SK-N-SH (cell line): ENCODE data around the gene MED22. TPM values are rescaled to one million over a fixed set of nuclear protein-coding genes. Genes with fewer than 3 reads are reported as not detected.

Source experiments
- CTCF ChIA-PET: fragments of 300-600, 350-600 bp; formaldehyde crosslinking; extraction: SDS; loops from one replicate; lab custom pipeline; 2021; lab: Yijun Ruan, JAX
- POLR2A ChIA-PET: fragments of 350-600 bp; sonication (Branson Sonifier 250); formaldehyde crosslinking; extraction: SDS; loops from one replicate; lab custom pipeline; 2020; ENCODE audit warnings: antibody characterized with exemption, inconsistent platforms; lab: Yijun Ruan, JAX
- DNase-seq: peaks from one replicate; pipeline ENCODE4 v3.0.0; 2012
- H2AFZ ChIP-seq: fragments of 200-600 bp; sonication (generic); 2 replicates; pipeline ENCODE4 v1.8.1; 2016; ENCODE audit warnings: antibody characterized with exemption, mild to moderate bottlenecking, low read depth
- H3F3A ChIP-seq: fragments of 200-600 bp; sonication (generic); replicated peaks from 2 replicates; pipeline ENCODE3; 2016; ENCODE audit warnings: antibody characterized with exemption, mild to moderate bottlenecking; ENCODE audit not compliant: insufficient read depth
- H3K27ac ChIP-seq, 2 experiments: fragments of 200-500 bp in 1 of 2; fragments of 200-600 bp in 1 of 2; sonication (Bioruptor generic) in 1 of 2; sonication (generic), shearing (Covaris generic) in 1 of 2; 2 replicates each; pipeline versions ENCODE4 v1.5.1 to v1.6.1; 2014 to 2016; ENCODE audit warnings: low read depth in 2 of 2, inconsistent platforms in 1 of 2, low read length in 1 of 2, mild to moderate bottlenecking in 1 of 2, mixed read lengths in 1 of 2
- H3K27me3 ChIP-seq: fragments of 200-600 bp; sonication (generic), shearing (Covaris generic); 2 replicates; pipeline ENCODE4 v1.6.1; 2016; ENCODE audit warnings: mixed run types; ENCODE audit not compliant: insufficient read depth
- H3K36me3 ChIP-seq, 2 experiments: fragments of 200-500 bp in 1 of 2; fragments of 200-600 bp in 1 of 2; sonication (Bioruptor generic) in 1 of 2; sonication (generic) in 1 of 2; replicated peaks in 1 of 2; 2 replicates each; pipeline versions ENCODE3 to v1.5.1; 2014 to 2016; ENCODE audit warnings: low read length in 1 of 2, mild to moderate bottlenecking in 1 of 2; ENCODE audit not compliant: insufficient read depth in 2 of 2, control insufficient read depth in 1 of 2
- H3K4me1 ChIP-seq, 2 experiments: fragments of 200-500 bp in 1 of 2; fragments of 200-600 bp in 1 of 2; sonication (Bioruptor generic) in 1 of 2; sonication (generic), shearing (Covaris generic) in 1 of 2; 2 replicates each; pipeline versions ENCODE4 v1.5.1 to v1.6.1; 2014 to 2016; ENCODE audit warnings: low read depth in 1 of 2, low read length in 1 of 2, mixed run types in 1 of 2; ENCODE audit not compliant: insufficient read depth in 2 of 2, control insufficient read depth in 1 of 2
- H3K4me2 ChIP-seq: fragments of 200-600 bp; sonication (generic), shearing (Covaris generic); 2 replicates; pipeline ENCODE4 v1.6.1; 2017; ENCODE audit warnings: mixed run types
- H3K4me3 ChIP-seq, 2 experiments: fragments of 200-500 bp in 1 of 2; fragments of 200-600 bp in 1 of 2; sonication (Bioruptor generic) in 1 of 2; sonication (generic), shearing (Covaris generic) in 1 of 2; 2 replicates each; pipeline versions ENCODE4 v1.5.1 to v1.8.1; 2014 to 2016; ENCODE audit warnings: low read depth in 2 of 2, inconsistent platforms in 1 of 2, low read length in 1 of 2, mild to moderate bottlenecking in 1 of 2, mixed read lengths in 1 of 2, moderate library complexity in 1 of 2
- H3K79me2 ChIP-seq: fragments of 200-600 bp; sonication (generic); 2 replicates; pipeline ENCODE4 v1.8.1; 2017; ENCODE audit warnings: mild to moderate bottlenecking; ENCODE audit not compliant: insufficient read depth
- H3K9ac ChIP-seq: fragments of 200-600 bp; sonication (generic); 2 replicates; pipeline ENCODE4 v1.6.1; 2017; ENCODE audit warnings: mixed run types
- H3K9me2 ChIP-seq: fragments of 200-600 bp; sonication (generic); 2 replicates; pipeline ENCODE4 v1.6.1; 2017; ENCODE audit warnings: mixed run types
- H3K9me3 ChIP-seq: fragments of 200-600 bp; sonication (generic); 2 replicates; pipeline ENCODE4 v1.6.1; 2017; ENCODE audit warnings: mixed run types, mild to moderate bottlenecking, moderate library complexity
- H4K20me1 ChIP-seq: fragments of 200-600 bp; sonication (generic); 2 replicates; pipeline ENCODE4 v1.6.1; 2017; ENCODE audit warnings: mild to moderate bottlenecking, mixed run types; ENCODE audit not compliant: insufficient read depth
- CHD2 ChIP-seq: fragments of 150-350 bp; IDR thresholded peaks from 2 replicates; pipeline ENCODE4 v1.6.1; 2018; ENCODE audit warnings: low read length; ENCODE audit not compliant: partially characterized antibody
- CTCF ChIP-seq: fragments of 200-600 bp; sonication (generic); IDR thresholded peaks from 2 replicates; pipeline ENCODE4 v1.6.1; 2017; ENCODE audit warnings: antibody characterized with exemption, mild to moderate bottlenecking, moderate library complexity
- ELF1 ChIP-seq: IDR thresholded peaks from 2 replicates; pipeline ENCODE4 v1.4.0; 2012
- EP300 ChIP-seq, 2 experiments: IDR thresholded peaks; 2 replicates each; pipeline versions ENCODE4 v1.4.0 to v1.6.1; 2012; ENCODE audit warnings: borderline replicate concordance in 1 of 2, low read depth in 1 of 2, low read length in 1 of 2
- FOXM1 ChIP-seq: IDR thresholded peaks from 2 replicates; pipeline ENCODE4 v1.4.0; 2012; ENCODE audit warnings: low read depth, mild to moderate bottlenecking
- GABPA ChIP-seq: IDR thresholded peaks from 2 replicates; pipeline ENCODE4 v1.4.0; 2012; ENCODE audit warnings: low read depth, mild to moderate bottlenecking
- MAX ChIP-seq: IDR thresholded peaks from 2 replicates; pipeline ENCODE4 v1.4.0; 2012; ENCODE audit warnings: low read depth
- PBX3 ChIP-seq: IDR thresholded peaks from 2 replicates; pipeline ENCODE4; 2012
- POLR2AphosphoS5 ChIP-seq: IDR thresholded peaks from 2 replicates; pipeline ENCODE4 v1.6.1; 2012; ENCODE audit warnings: low read depth, low read length
- REST ChIP-seq: IDR thresholded peaks from 2 replicates; pipeline ENCODE4 v1.6.1; 2012; ENCODE audit warnings: mild to moderate bottlenecking, low read depth, low read length, moderate library complexity
- RFX5 ChIP-seq: IDR thresholded peaks from 2 replicates; pipeline ENCODE4 v1.6.1; 2012; ENCODE audit warnings: mild to moderate bottlenecking, improper control_type of control experiment, low read length
- RXRA ChIP-seq: IDR thresholded peaks from 2 replicates; pipeline ENCODE4 v1.4.0; 2012; ENCODE audit warnings: low read depth, mild to moderate bottlenecking, borderline replicate concordance
- YY1 ChIP-seq: IDR thresholded peaks from 2 replicates; pipeline ENCODE4 v1.4.0; 2012; ENCODE audit warnings: low read depth, mild to moderate bottlenecking
- ZBTB33 ChIP-seq: IDR thresholded peaks from 2 replicates; pipeline ENCODE4 v1.4.0; 2012; ENCODE audit warnings: low read depth, borderline replicate concordance
- WGBS: methylation state at CpG from one replicate; pipeline ENCODE4 v1.1.6; 2017; ENCODE audit warnings: low lambda C conversion rate; 5-methylcytosine and 5-hydroxymethylcytosine counted together
- polyA plus RNA-seq, 3 experiments: library from polyadenylated mRNA; depleted of rRNA; stranded (reverse); fragments of >200 nt; gene quantifications; 2 replicates each; pipeline ENCODE4 v1.2.3, GENCODE V29; 2012

The MED22 gene
- polyA plus RNA-seq, 1 of the 3 experiments (the other 2 are of a cell fraction): 27.9 TPM

- Histone ChIP-seq H3K27ac (no peak overlapping the region), H3K9ac (no peak overlapping the region), H4K20me1 (no peaks in the 10 kb centered on the region), H3K4me2 (no peak overlapping the region), H3K4me1 (no peaks in the 10 kb centered on the region), H3K9me3 (no peaks in the 10 kb centered on the region), H3F3A (peaks cover 3% of the 10 kb centered on the region), H3K9me2 (no peaks in the 10 kb centered on the region), H3K4me3 (no peak overlapping the region), H2AFZ (no peak overlapping the region), H3K27me3 (no peaks in the 10 kb centered on the region), H3K79me2 (no peaks in the 10 kb centered on the region), H3K36me3 (no peaks in the 10 kb centered on the region)
- TF ChIP-seq REST: no peak
- WGBS: 65% methylated on average over 4 of the region's 4 CpGs
- CTCF ChIA-PET: no interaction called here
- POLR2A ChIA-PET: no interaction called here
- no peak for DNase-seq
Observed at GRCh38 chr9:133382507-133383141, 34.7 kb upstream of the MED22 start.

- Histone ChIP-seq H3K9me2 (no peaks in the 10 kb centered on the region), H4K20me1 (no peaks in the 10 kb centered on the region), H3K36me3 (no peaks in the 10 kb centered on the region), H3K9ac (no peak overlapping the region), H3K79me2 (peaks cover 4% of the 10 kb centered on the region), H3K27ac (no peak overlapping the region), H3K4me1 (no peaks in the 10 kb centered on the region), H3F3A (peaks cover 9% of the 10 kb centered on the region), H2AFZ (no peak overlapping the region), H3K4me2 (no peak overlapping the region), H3K4me3 (no peak overlapping the region), H3K27me3 (no peaks in the 10 kb centered on the region), H3K9me3 (no peaks in the 10 kb centered on the region)
- DNase-seq: no peak
- CTCF ChIA-PET: no interaction called here
- POLR2A ChIA-PET: no interaction called here
- WGBS: 90% methylated on average over 4 of the region's 4 CpGs
- TF ChIP-seq ZBTB33 (no peak), RXRA (no peak), ELF1 (no peak), EP300 (IDR thresholded peaks at IDR 0.05; ENCODE audit: borderline replicate concordance in 1 of 2, low read depth in 1 of 2, low read length in 1 of 2) (no peak), REST (no peak), POLR2AphosphoS5 (no peak), YY1 (no peak), CHD2 (no peak), RFX5 (no peak), CTCF (no peak), PBX3 (no peak), MAX (no peak), FOXM1 (no peak), GABPA (no peak)
Observed at GRCh38 chr9:133380734-133381133, 32.8 kb upstream of the MED22 start.
